Suprapubic skin (tissue), 3 donors: ENCODE results near the gene DENND4C.

Experiments used
- CTCF ChIP-seq, 2 donors: fragments of 200-600 bp in 1 of 2; fragments of 450-650 bp in 1 of 2; sonication (generic) in 1 of 2; IDR thresholded peaks; one replicate each; pipeline ENCODE4 v1.5.1; 2016 to 2019; ENCODE audit warnings: antibody characterized with exemption in 2 of 2, mild to moderate bottlenecking in 1 of 2, moderate library complexity in 1 of 2
- EP300 ChIP-seq: sonication (generic); formaldehyde crosslinking; IDR thresholded peaks from one replicate; pipeline ENCODE4 v1.6.1; 2017; ENCODE audit warnings: antibody characterized with exemption
- POLR2A ChIP-seq, 2 donors: fragments of 450-650 bp; IDR thresholded peaks; one replicate each; pipeline ENCODE4 v1.6.1; 2017; ENCODE audit warnings: antibody characterized with exemption in 2 of 2, mild to moderate bottlenecking in 2 of 2, moderate library complexity in 2 of 2

GRCh38 chr9:19199012-19199411 is 31.5 kb upstream of the DENND4C start:
- no peak for TF ChIP-seq CTCF (IDR thresholded peaks at IDR 0.05)
- TF ChIP-seq POLR2A (IDR thresholded peaks at IDR 0.05), result no peak
- TF ChIP-seq EP300, result no peak
